SK-N-MC (cell line): ENCODE data around the gene IQSEC1.

Source experiments
- EZH2 ChIP-seq: fragments of 200-600 bp; sonication (generic); IDR thresholded peaks from one replicate; pipeline ENCODE4 v1.6.1; 2017; ENCODE audit warnings: antibody characterized with exemption
- FOXP2 ChIP-seq: optimal IDR thresholded peaks from 2 replicates; pipeline ENCODE3; 2011; ENCODE audit warnings: mild to moderate bottlenecking, moderate library complexity; ENCODE audit not compliant: insufficient read depth; ENCODE audit errors: extremely low read length, control extremely low read depth
- POLR2AphosphoS5 ChIP-seq: IDR thresholded peaks from 2 replicates; pipeline ENCODE4 v1.6.1; 2012; ENCODE audit warnings: mild to moderate bottlenecking, low read depth, low read length, borderline replicate concordance

DNA sequence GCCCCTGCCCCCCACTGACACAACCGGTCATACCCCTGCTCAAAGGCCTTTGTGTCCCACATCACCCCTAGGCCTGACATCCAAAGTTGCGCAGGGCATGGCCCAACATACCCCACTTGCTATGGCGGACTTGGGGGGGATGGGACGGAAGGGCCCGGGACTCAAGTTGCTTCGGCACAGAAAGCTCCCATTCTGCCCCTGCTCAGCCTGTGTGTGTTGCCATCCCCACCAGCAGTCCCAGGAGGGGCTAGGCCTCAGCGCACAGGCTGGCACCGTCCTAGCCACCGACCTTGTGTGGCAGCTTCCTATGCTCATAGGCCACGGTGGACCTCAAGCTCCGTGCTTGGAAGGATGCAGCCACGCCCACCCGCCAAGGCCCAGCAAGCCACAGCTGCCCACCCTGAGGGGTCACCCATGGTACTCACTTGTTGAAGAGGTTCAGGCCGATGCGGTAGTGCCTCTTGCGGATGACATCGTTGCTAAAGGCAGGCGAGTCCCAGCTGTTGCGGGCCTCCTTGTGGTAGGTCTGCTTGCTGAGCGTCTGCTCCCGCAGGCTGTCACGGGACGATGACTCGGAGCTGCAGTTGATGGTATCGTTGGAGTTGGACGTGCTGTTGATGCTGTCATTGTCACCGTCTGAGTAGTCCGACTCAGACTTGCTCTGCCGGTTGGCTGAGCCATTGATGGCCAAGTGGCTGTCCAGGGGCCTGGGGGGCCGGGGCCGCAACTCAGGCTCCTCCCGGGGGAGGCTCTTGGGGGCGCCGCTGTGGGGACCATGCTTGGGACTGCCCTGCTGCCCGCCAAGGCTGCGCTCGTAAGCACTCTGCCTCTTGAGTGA lies 138.0 kb downstream of the IQSEC1 start:
- no peak for TF ChIP-seq EZH2
- no peak for TF ChIP-seq POLR2AphosphoS5
- no peak for TF ChIP-seq FOXP2
